ENCODE measurements around the gene MARCHF3.
"Not testable (repeated sequence)": the region's sequence is repeated elsewhere in the genome, so short reads cannot be mapped to it uniquely, and the experiment has no call there.

MARCHF3 gene

GRCh38 chr5:126961702-126962101, 68.7 kb downstream of the MARCHF3 start:
- H3K4me1 ChIP-seq (ENCODE audit: control insufficient read depth in 1 of 2, insufficient read depth in 2 of 2, low read length in 2 of 2): no peaks in the 10 kb centered on the region
- no peaks in the 10 kb centered on the region for H3K27me3 ChIP-seq (ENCODE audit: low read depth, low read length)
- H3K27ac ChIP-seq (ENCODE audit: low read length): no peak overlapping the region

GRCh38 chr5:126961128-126961527, 69.2 kb downstream of the MARCHF3 start:
- Histone ChIP-seq H3K27ac (ENCODE audit: low read length) (no peak overlapping the region), H3K27me3 (ENCODE audit: low read depth, low read length) (no peaks in the 10 kb centered on the region), H3K36me3 (ENCODE audit: control insufficient read depth in 1 of 2, insufficient read depth in 2 of 2, low read length in 2 of 2) (no peaks in the 10 kb centered on the region), H3K9me3 (ENCODE audit: control insufficient read depth in 1 of 2, low read length in 2 of 2) (no peaks in the 10 kb centered on the region), H3K4me3 (ENCODE audit: low read depth in 1 of 2, low read length in 2 of 2) (no peak overlapping the region), H3K4me1 (ENCODE audit: control insufficient read depth in 1 of 2, insufficient read depth in 2 of 2, low read length in 2 of 2) (no peaks in the 10 kb centered on the region)

More at GRCh38 chr5:126961702-126962101, 68.7 kb downstream of the MARCHF3 start:
- Histone ChIP-seq H3K4me3 (ENCODE audit: low read depth in 1 of 2, low read length in 2 of 2) (no peak overlapping the region), H3K36me3 (ENCODE audit: control insufficient read depth in 1 of 2, insufficient read depth in 2 of 2, low read length in 2 of 2) (no peaks in the 10 kb centered on the region), H3K9me3 (ENCODE audit: control insufficient read depth in 1 of 2, low read length in 2 of 2) (no peaks in the 10 kb centered on the region)

GRCh38 chr5:126959188-126959587, 71.2 kb downstream of the MARCHF3 start:
- Histone ChIP-seq H3K27me3 (ENCODE audit: low read depth, low read length) (no peaks in the 10 kb centered on the region), H3K27ac (ENCODE audit: low read length) (no peak overlapping the region), H3K4me3 (ENCODE audit: low read depth in 1 of 2, low read length in 2 of 2) (no peak overlapping the region), H3K4me1 (ENCODE audit: control insufficient read depth in 1 of 2, insufficient read depth in 2 of 2, low read length in 2 of 2) (no peaks in the 10 kb centered on the region), H3K9me3 (ENCODE audit: control insufficient read depth in 1 of 2, low read length in 2 of 2) (no peaks in the 10 kb centered on the region), H3K36me3 (ENCODE audit: control insufficient read depth in 1 of 2, insufficient read depth in 2 of 2, low read length in 2 of 2) (no peaks in the 10 kb centered on the region)

- H3K9me3 ChIP-seq (ENCODE audit: control insufficient read depth in 1 of 2, low read length in 2 of 2): no peaks in the 10 kb centered on the region
- H3K27ac ChIP-seq (ENCODE audit: low read length): no peak overlapping the region
- no peaks in the 10 kb centered on the region for H3K27me3 ChIP-seq (ENCODE audit: low read depth, low read length)
- H3K4me1 ChIP-seq (ENCODE audit: control insufficient read depth in 1 of 2, insufficient read depth in 2 of 2, low read length in 2 of 2): no peaks in the 10 kb centered on the region
- no peak overlapping the region for H3K4me3 ChIP-seq (ENCODE audit: low read depth in 1 of 2, low read length in 2 of 2)
- no peaks in the 10 kb centered on the region for H3K36me3 ChIP-seq (ENCODE audit: control insufficient read depth in 1 of 2, insufficient read depth in 2 of 2, low read length in 2 of 2)
Observed at GRCh38 chr5:126956991-126957390, 73.4 kb downstream of the MARCHF3 start.

- no peak overlapping the region for H3K4me3 ChIP-seq (ENCODE audit: low read depth in 1 of 2, low read length in 2 of 2)
- H3K9me3 ChIP-seq (ENCODE audit: control insufficient read depth in 1 of 2, low read length in 2 of 2): no peaks in the 10 kb centered on the region
- no peak overlapping the region for H3K27ac ChIP-seq (ENCODE audit: low read length)
- no peaks in the 10 kb centered on the region for H3K4me1 ChIP-seq (ENCODE audit: control insufficient read depth in 1 of 2, insufficient read depth in 2 of 2, low read length in 2 of 2)
- H3K36me3 ChIP-seq (ENCODE audit: control insufficient read depth in 1 of 2, insufficient read depth in 2 of 2, low read length in 2 of 2): no peaks in the 10 kb centered on the region
- H3K27me3 ChIP-seq (ENCODE audit: low read depth, low read length): no peaks in the 10 kb centered on the region
Observed at GRCh38 chr5:126954981-126955380, 75.4 kb downstream of the MARCHF3 start.

GRCh38 chr5:126953640-126954039, 76.7 kb downstream of the MARCHF3 start:
- no peaks in the 10 kb centered on the region for H3K4me1 ChIP-seq (ENCODE audit: control insufficient read depth in 1 of 2, insufficient read depth in 2 of 2, low read length in 2 of 2)
- no peaks in the 10 kb centered on the region for H3K36me3 ChIP-seq (ENCODE audit: control insufficient read depth in 1 of 2, insufficient read depth in 2 of 2, low read length in 2 of 2)
- no peaks in the 10 kb centered on the region for H3K27me3 ChIP-seq (ENCODE audit: low read depth, low read length)
- H3K9me3 ChIP-seq (ENCODE audit: control insufficient read depth in 1 of 2, low read length in 2 of 2): no peaks in the 10 kb centered on the region
- no peak overlapping the region for H3K4me3 ChIP-seq (ENCODE audit: low read depth in 1 of 2, low read length in 2 of 2)
- no peak overlapping the region for H3K27ac ChIP-seq (ENCODE audit: low read length)

- H3K27ac ChIP-seq (ENCODE audit: low read length): no peak overlapping the region
- no peaks in the 10 kb centered on the region for H3K9me3 ChIP-seq (ENCODE audit: control insufficient read depth in 1 of 2, low read length in 2 of 2)
Observed at GRCh38 chr5:126949475-126949874, 80.9 kb downstream of the MARCHF3 start.

GRCh38 chr5:126948453-126948852, 81.9 kb downstream of the MARCHF3 start:
- Histone ChIP-seq H3K27me3 (ENCODE audit: low read depth, low read length) (no peaks in the 10 kb centered on the region), H3K4me1 (ENCODE audit: control insufficient read depth in 1 of 2, insufficient read depth in 2 of 2, low read length in 2 of 2) (no peaks in the 10 kb centered on the region), H3K4me3 (ENCODE audit: low read depth in 1 of 2, low read length in 2 of 2) (no peak overlapping the region), H3K9me3 (ENCODE audit: control insufficient read depth in 1 of 2, low read length in 2 of 2) (no peaks in the 10 kb centered on the region), H3K36me3 (ENCODE audit: control insufficient read depth in 1 of 2, insufficient read depth in 2 of 2, low read length in 2 of 2) (no peaks in the 10 kb centered on the region), H3K27ac (ENCODE audit: low read length) (no peak overlapping the region)

More at GRCh38 chr5:126949475-126949874, 80.9 kb downstream of the MARCHF3 start:
- Histone ChIP-seq H3K36me3 (ENCODE audit: control insufficient read depth in 1 of 2, insufficient read depth in 2 of 2, low read length in 2 of 2) (no peaks in the 10 kb centered on the region), H3K4me3 (ENCODE audit: low read depth in 1 of 2, low read length in 2 of 2) (no peak overlapping the region), H3K4me1 (ENCODE audit: control insufficient read depth in 1 of 2, insufficient read depth in 2 of 2, low read length in 2 of 2) (no peaks in the 10 kb centered on the region), H3K27me3 (ENCODE audit: low read depth, low read length) (no peaks in the 10 kb centered on the region)

- Histone ChIP-seq H3K36me3 (ENCODE audit: control insufficient read depth in 1 of 2, insufficient read depth in 2 of 2, low read length in 2 of 2) (no peaks in the 10 kb centered on the region), H3K27me3 (ENCODE audit: low read depth, low read length) (no peaks in the 10 kb centered on the region), H3K4me3 (ENCODE audit: low read depth in 1 of 2, low read length in 2 of 2) (no peak overlapping the region), H3K27ac (ENCODE audit: low read length) (no peak overlapping the region), H3K4me1 (ENCODE audit: control insufficient read depth in 1 of 2, insufficient read depth in 2 of 2, low read length in 2 of 2) (no peaks in the 10 kb centered on the region), H3K9me3 (ENCODE audit: control insufficient read depth in 1 of 2, low read length in 2 of 2) (no peaks in the 10 kb centered on the region)
Observed at GRCh38 chr5:126948011-126948355, 82.4 kb downstream of the MARCHF3 start.

- no peak overlapping the region for H3K4me3 ChIP-seq (ENCODE audit: low read depth in 1 of 2, low read length in 2 of 2)
- no peaks in the 10 kb centered on the region for H3K36me3 ChIP-seq (ENCODE audit: control insufficient read depth in 1 of 2, insufficient read depth in 2 of 2, low read length in 2 of 2)
- H3K27me3 ChIP-seq (ENCODE audit: low read depth, low read length): no peaks in the 10 kb centered on the region
- H3K9me3 ChIP-seq (ENCODE audit: control insufficient read depth in 1 of 2, low read length in 2 of 2): no peaks in the 10 kb centered on the region
- no peak overlapping the region for H3K27ac ChIP-seq (ENCODE audit: low read length)
- H3K4me1 ChIP-seq (ENCODE audit: control insufficient read depth in 1 of 2, insufficient read depth in 2 of 2, low read length in 2 of 2): no peaks in the 10 kb centered on the region
Observed at GRCh38 chr5:126947146-126948010, 83.0 kb downstream of the MARCHF3 start.

- not testable (repeated sequence) for H3K27me3 ChIP-seq (ENCODE audit: low read depth, low read length); H3K36me3 ChIP-seq (ENCODE audit: control insufficient read depth in 1 of 2, insufficient read depth in 2 of 2, low read length in 2 of 2)
Observed at GRCh38 chr5:126942908-126943307, 87.5 kb downstream of the MARCHF3 start.

GRCh38 chr5:126941403-126941802, 89.0 kb downstream of the MARCHF3 start:
- H3K36me3 ChIP-seq (ENCODE audit: control insufficient read depth in 1 of 2, insufficient read depth in 2 of 2, low read length in 2 of 2): no peaks in the 10 kb centered on the region

More at GRCh38 chr5:126942908-126943307, 87.5 kb downstream of the MARCHF3 start:
- H3K4me3 ChIP-seq (ENCODE audit: low read depth in 1 of 2, low read length in 2 of 2); H3K9me3 ChIP-seq (ENCODE audit: control insufficient read depth in 1 of 2, low read length in 2 of 2); H3K4me1 ChIP-seq (ENCODE audit: control insufficient read depth in 1 of 2, insufficient read depth in 2 of 2, low read length in 2 of 2); H3K27ac ChIP-seq (ENCODE audit: low read length): not testable (repeated sequence)

More at GRCh38 chr5:126941403-126941802, 89.0 kb downstream of the MARCHF3 start:
- H3K4me3 ChIP-seq (ENCODE audit: low read depth in 1 of 2, low read length in 2 of 2): no peak overlapping the region
- H3K27me3 ChIP-seq (ENCODE audit: low read depth, low read length): no peaks in the 10 kb centered on the region
- no peak overlapping the region for H3K27ac ChIP-seq (ENCODE audit: low read length)
- H3K4me1 ChIP-seq (ENCODE audit: control insufficient read depth in 1 of 2, insufficient read depth in 2 of 2, low read length in 2 of 2): no peaks in the 10 kb centered on the region
- H3K9me3 ChIP-seq (ENCODE audit: control insufficient read depth in 1 of 2, low read length in 2 of 2): no peaks in the 10 kb centered on the region
